HG02938 (cell line): Measurements from ENCODE around the gene TMC7.

Experiments
- ATAC-seq: cut with Tn5 transposase; IDR thresholded peaks from one replicate; pipeline ENCODE4 v1.9.1; 2021; ENCODE audit warnings: mild to moderate bottlenecking, moderate library complexity; ENCODE audit not compliant: unreplicated experiment

The TMC7 gene

GRCh38 chr16:19086322-19087199 is 102.8 kb downstream of the TMC7 start:
- peak; percentile 62 for ATAC-seq

- no peak for ATAC-seq
Observed at GRCh38 chr16:19088341-19088916, 104.7 kb downstream of the TMC7 start.

GRCh38 chr16:19089410-19089955 is 105.7 kb downstream of the TMC7 start:
- ATAC-seq, result no peak

- ATAC-seq, result no peak
Observed at GRCh38 chr16:19090916-19091315, 107.2 kb downstream of the TMC7 start.

- no peak for ATAC-seq
Observed at GRCh38 chr16:19092653-19093410, 109.1 kb downstream of the TMC7 start.

GRCh38 chr16:19093631-19094541 is 110.2 kb downstream of the TMC7 start:
- no peak for ATAC-seq

GRCh38 chr16:19094542-19095365 is 111.0 kb downstream of the TMC7 start:
- no peak for ATAC-seq

- ATAC-seq, result no peak
Observed at GRCh38 chr16:19095654-19096053, 111.9 kb downstream of the TMC7 start.

- no peak for ATAC-seq
Observed at GRCh38 chr16:19098173-19098572, 114.4 kb downstream of the TMC7 start.

GRCh38 chr16:19102187-19102872 is 118.6 kb downstream of the TMC7 start:
- ATAC-seq, result no peak

GRCh38 chr16:19104607-19105006 is 120.9 kb downstream of the TMC7 start:
- no peak for ATAC-seq

GRCh38 chr16:19105131-19105530 is 121.4 kb downstream of the TMC7 start:
- ATAC-seq, result no peak

- ATAC-seq, result no peak
Observed at GRCh38 chr16:19105891-19106624, 122.3 kb downstream of the TMC7 start.

- ATAC-seq, result no peak
Observed at GRCh38 chr16:19106625-19107020, 122.9 kb downstream of the TMC7 start.

GRCh38 chr16:19108409-19109287 is 124.9 kb downstream of the TMC7 start:
- no peak for ATAC-seq

GRCh38 chr16:19109288-19109664 is 125.5 kb downstream of the TMC7 start:
- ATAC-seq, result no peak
